ENCODE results near the gene ANK3.

ANK3 gene

DNA sequence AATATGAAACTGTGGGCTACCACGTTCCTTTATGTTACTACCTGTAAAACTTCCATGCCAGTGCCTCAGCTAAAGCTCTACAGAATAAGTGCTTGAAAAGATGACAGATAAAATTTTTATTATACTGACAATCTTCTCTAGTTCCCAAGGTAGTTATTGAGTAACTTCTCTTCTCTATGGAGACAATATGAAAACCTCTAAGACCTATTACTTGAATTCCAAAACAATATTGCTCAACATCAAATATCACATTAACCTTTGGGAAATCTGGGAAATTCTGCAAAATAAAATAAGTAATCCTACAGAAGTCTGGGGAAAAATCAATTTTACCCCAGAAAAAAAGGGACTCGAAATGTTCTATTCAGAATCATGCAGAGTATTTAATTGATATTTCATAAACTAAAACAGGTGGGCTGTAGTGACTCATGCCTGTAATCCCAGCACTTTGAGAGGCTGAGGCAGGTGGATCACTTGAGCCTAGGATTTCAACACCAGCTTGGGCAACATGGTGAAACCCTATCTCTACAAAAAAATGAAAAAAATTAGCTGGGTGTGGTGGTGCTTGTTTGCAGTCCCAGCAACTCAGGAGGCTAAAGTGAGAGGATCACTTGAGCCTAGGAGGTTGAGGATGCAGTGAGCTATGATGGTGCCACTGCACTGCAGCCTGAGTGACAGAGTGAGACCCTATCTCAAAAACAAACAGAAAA, 23.8 kb upstream of the ANK3 start:
- DNase-seq (ENCODE audit: low read depth), result no peak

DNA sequence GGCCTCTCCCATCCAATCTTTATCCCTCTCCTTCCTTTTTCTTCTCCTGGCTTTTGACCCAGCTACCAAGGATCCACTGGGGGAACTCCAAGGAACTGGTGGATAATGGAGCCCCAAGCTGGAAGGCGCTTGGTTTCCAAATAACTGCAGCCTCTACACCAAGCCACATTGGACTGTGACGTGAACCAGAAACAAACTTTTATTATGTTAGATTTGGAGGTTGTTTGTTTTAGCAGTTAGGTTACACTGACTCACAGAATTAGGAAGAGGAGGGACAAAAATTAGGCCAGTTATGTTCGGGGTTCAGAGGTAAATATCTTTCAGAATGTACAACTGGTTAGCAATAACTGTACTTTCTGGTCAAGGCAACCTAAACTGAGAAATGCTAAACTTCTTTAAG, 21.3 kb upstream of the ANK3 start:
- no peak for DNase-seq (ENCODE audit: low read depth)

DNA sequence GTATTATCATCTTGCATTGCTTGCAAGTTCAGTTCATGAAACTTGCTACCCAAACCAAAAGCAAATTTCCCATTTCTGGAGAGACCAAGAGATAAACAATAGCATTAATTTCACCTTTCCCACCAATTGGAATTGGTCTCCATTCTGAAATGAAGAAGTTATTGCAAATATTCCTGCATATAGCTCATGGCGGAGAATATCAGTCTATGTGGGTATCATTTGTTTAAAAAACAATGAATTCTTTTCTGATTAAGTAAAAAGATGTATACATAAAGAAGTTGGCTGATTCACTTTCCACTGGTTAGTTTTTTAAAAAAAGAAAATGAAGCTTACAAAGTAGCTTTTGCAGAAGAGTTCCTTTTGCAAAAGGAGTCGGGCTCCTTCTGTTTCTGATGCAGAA, 19.5 kb upstream of the ANK3 start:
- no peak for DNase-seq (ENCODE audit: low read depth)

DNA sequence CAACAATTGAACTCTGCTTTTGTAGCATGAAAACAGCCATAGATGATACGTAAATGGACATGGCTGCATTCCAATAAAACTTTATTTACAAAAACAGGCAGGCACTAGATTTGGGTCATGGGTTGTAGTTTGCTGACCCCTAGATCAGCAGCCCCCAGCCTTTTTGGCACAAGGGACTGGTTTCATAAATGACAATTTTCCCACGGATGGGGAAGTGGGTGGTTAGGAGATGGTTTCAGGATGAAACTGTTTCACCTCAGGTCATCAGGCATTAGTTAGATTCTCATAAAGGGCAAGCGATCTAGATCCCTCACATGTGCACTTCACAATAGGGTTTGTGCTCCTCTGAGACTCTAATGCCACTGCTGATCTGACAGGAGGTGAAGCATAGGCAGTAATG, 16.5 kb upstream of the ANK3 start:
- no peak for DNase-seq (ENCODE audit: low read depth)

DNA sequence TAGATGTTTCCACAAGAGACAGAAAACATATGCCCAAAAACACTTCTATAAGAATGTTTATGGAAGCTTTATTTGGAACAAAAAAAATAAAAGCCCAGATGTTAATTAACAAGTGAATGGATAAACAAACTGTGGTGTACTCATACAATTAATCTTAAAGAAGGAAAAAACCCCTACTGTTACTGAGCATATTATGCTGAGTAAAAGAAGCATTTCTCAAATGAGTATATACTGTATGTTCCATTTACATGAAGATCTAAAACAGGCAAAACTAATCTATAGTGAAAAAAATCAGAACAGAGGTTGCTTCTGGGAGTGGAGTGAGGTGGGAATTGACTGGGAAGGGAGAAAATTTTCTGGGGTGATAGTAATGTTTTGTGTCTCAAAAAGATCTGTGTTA, 15.5 kb upstream of the ANK3 start:
- DNase-seq (ENCODE audit: low read depth), result no peak

DNA sequence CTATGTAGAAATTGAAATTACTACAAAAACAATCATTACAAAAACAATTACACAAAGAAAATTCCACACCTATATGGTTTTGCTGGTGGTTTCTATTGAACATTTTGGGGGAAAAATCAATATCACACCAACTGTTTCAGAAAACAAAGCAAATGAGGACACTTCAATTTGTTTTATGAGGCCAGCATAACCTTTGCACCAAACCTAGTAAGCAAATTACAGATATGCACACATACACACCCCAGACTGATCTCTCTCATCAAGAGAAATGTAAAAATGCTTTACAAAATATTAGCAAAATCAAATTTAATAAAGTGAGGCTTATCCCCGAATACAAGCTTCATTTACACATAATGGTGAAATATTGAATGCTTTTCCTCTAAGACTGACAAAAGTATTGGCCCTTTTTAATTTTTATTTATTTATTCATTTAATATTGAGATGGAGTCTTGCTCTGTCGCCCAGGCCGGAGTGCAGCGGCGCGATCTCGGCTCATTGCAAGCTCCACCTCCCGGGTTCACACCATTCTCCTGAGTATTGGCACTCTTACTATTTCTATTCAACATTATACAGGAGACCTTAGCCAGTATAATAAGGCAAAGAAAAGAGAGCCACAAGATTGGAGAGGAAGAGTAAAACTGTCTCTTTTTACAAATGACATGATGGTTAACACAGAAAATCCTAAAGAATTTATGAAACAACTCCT, 13.6 kb upstream of the ANK3 start:
- no peak for DNase-seq (ENCODE audit: low read depth)

DNA sequence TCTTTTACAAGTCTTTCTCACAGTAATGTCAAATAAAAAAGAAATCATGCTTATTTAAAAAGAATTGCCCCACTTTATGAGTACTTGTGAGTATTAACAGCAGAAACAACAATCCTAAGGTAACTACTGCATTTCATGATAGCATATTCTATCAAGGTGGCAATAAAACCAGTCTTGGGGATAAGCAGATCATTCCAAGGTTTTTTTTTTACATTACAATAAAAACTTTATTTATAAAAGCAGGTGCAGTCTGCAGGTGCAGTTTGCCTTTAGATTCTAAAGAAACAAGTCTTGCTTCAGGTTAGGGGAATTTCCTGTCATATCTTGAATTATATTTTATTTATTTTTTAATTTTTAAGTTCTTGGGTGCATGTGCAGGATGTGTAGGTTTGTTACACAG, 10.7 kb upstream of the ANK3 start:
- DNase-seq (ENCODE audit: low read depth), result no peak

DNA sequence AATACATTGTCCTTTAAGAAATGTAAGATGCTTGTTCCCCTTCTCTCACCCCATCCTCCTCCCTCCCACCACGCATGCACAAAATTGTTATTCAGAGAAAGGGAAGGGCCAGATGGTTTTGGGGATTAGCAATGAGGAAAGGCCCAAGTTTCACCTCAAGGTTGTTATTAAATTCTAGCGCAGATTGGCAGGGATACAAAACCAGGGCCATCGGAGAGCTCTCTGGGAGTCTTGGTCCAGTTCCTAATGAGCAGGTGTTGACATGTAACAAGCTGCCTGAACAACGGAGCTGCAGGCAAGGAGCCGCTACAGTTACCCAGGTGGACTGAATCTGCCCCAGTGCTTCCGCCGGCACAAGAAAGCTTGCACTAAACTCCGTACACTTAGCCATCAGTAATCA, 9.7 kb upstream of the ANK3 start:
- no peak for DNase-seq (ENCODE audit: low read depth)

DNA sequence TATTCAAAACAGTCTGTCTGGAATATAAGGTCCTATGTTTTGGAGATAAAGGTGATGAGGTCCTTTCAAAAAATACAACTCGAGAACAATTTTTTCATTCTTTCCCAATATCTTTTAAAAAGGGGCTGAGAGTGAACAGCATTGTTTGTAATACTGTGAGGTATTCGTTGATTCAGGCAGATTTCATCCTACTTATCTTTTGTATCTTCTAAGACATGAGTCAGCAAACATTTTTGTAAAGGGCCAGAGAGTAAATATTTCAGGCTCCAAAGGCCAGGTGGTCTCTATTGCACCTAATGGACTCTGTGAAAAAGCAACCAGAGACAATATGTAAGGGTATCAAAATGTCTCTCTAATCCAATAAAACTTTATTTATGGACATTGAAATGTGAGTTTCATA, 8.1 kb upstream of the ANK3 start:
- DNase-seq (ENCODE audit: low read depth), result no peak

DNA sequence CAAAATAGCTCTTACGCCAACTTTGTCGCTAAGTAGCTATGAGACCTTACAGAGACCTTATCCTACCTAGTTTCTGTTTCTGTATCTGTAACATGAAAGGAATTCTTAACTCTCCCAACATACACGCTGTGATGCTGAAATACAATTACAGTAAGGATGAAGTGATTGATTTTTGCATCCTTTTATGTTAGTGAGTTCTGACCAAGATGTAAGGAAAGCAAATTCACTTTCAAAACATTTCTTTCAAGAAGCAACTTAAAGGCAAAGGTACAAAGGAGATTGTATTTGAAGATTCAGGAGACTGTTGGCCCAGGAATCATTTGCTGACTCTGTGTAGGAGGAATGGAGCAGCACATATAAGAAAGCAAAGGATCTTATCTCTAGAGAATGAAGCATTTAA, 7.1 kb upstream of the ANK3 start:
- no peak for DNase-seq (ENCODE audit: low read depth)

DNA sequence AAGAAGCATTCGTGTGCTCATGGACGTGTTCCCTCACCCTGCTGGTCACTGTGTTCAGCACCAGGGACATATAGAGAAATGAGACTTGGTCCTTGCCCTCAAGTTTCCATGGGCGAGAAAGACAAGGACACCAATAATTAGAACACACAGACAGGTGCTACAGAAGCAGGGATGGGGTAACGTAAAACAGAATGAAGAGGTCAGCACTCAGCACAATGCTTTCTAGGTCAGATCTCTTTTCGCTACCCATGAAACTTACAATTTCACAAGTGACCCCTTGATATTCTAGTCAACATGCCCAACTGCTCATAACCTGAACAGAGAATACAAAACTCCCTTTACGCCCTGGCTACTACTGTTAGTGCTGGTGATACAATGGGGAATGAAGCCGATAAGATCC, 6.0 kb upstream of the ANK3 start:
- no peak for DNase-seq (ENCODE audit: low read depth)

DNA sequence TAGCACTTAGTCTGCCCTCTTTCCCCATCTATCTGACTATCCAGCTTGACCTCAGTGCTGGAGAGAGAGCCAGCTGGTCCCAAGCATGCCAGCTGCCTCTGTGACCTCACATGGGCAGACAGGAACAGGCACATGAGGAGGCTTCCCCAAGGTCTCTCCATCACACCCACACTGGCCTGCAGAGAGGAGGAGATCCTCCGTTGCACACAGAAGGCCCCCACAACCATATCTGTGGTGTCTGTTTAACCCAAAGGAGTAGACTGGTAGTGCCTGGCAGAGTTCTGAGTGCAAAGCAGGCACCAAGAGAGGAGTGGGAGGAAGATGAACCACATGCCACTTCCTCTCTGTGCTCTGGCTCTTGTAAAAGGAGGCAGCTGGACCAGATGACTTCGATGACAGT, 4.8 kb upstream of the ANK3 start:
- no peak for DNase-seq (ENCODE audit: low read depth)

DNA sequence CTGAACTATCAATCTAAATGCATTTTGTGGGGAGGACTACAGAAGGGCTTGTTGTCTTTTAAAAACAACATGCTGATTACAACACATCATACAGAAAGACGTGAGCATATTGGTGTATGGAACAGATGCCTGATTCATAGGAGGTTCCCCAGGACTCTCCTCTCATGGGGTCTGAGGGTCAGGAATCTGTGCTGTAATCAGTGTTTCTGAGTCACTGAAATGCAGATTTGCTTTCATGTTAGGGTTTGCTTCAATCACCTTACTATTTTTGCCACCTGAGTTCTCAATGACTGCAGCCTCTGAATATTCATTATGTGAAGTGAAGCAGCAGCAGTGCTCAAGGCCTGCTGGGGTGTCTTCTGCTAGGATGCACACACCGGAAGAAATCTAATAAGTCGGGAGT, 550 bp upstream of the ANK3 start:
- DNase-seq (ENCODE audit: low read depth), result no peak

DNA sequence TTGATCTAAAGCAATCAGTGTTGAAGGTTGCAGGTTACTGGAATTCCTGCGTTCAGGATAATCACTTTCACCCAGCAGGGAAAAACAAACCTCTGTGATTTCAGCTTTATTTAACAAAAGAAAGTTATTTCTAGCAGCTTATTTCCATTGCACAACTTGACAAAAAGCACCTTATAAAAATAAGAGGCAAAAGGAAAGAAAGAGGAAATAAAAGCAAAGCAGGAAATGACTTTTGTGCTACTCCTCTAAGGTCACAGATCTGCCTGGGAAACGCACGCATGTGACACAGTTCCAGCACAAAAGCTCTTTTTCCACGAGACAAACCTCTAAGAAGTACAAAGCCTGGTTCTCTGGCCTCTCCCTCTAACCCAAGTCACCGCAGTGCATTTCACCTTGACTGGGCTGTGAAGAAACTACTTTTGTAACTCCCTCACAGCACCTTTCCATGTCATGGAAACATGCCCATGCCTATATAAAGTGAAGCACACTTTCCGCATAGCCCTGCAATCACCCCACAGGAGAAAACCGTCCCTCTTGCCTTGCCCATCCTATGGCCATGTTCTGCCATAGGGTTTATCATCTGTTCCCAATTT, 870 bp downstream of the ANK3 start:
- no peak for DNase-seq (ENCODE audit: low read depth)

DNA sequence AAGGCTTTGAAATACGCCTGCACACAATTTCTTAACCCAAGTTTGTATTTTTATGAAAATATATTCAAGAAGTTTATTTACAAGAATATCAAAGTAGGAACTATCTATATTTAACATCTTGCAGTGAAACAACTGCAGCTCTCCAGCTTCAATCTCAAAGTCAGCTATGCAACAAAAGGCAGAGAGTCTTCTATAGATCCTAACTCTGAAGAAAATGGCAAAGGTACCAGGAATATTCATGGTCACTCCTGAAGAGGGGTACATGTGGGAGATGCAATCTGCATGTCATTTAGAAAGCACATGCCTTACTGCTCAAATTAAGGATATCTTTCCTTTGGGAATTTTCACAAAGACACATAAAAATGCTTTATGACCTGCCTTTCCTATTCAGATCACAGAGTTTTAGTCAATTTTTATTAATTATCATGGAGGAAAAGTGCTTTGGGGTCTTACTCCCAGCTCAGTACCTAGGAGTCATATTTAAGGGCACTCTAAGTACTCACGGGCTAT, 1.5 kb downstream of the ANK3 start:
- no peak for DNase-seq (ENCODE audit: low read depth)

DNA sequence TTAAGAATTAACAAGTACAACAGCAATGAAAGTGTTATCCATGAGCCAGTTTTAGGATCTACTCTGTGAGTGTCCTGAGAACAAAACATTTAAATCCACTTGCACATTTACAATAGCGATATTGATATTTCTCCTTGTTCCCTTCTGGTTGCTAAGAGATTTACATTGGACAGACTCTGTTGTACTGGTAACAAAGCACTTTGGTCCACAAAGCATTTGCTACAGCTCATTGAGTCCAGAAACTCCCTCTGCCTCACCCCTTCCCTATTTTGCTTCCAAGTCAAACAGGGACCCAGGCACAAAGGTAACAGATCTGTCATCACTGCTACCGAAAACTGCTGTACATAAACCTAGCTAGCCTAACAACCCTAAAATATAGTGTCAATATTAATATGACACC, 2.1 kb downstream of the ANK3 start:
- no peak for DNase-seq (ENCODE audit: low read depth)

DNA sequence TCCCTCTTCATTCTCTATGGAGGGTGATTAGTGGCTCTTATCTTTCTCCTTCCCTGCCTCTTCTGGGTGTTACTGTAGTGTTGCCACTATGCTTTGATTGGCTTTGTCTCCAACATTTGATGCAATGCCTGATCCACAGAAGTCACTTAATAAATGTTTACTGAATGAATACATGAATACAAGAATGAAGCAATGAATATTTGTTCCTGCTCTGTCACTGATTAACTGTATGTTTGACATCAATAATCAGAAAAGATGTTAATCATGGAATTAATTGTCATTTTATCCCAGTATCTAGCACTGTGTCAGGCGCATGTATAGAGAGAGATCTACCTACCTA, 4.3 kb downstream of the ANK3 start:
- DNase-seq (ENCODE audit: low read depth), result no peak

DNA sequence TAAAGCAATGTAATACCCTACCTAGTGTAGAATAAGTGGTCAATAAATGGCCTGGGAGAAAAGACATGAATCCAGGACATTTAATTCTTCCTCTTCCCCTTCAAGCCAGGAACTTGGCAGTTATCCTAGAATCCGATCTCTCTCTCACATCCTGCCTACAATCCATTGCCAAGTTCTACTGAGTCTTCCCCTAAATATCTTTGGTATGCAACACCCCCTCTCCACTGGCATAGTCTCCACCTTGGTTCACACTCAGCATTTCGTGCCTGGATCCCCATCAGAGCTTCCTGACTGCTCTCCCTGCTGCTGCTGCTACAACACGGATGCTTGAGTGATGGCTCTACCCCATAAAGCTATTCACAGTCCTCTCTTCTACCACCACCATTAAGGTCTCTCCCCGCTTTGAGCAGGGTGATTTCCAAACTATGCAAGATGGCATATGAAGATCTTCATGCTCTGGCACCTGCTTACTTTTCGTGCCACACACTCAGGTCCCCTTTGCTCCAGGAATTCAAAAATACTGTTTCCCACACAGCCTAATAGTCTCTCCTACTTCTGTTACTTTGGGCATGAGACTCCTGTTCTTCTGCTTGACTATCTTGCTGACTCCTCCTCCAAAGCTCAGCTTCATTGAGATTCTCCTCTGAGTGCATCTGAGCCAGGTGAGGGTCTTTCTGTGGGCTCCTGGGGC, 4.8 kb downstream of the ANK3 start:
- no peak for DNase-seq (ENCODE audit: low read depth)

DNA sequence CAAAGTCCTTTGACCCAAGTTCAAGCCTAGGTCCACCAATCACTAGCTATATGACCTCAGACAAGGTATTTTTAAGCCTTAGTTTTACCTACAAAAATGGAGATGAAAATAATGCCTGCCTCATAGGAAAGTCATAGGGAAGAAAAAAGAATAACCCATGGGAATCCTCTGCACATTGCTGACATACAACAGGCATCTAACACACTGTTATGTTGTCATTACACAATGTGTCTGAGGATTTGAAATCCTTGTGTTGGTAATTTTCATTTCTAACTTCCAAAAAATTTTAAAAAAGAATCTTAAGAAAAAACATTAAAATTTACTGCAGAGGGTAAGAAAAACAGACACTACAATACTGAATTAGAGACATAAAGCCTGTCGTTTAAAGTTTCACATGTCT, 5.7 kb downstream of the ANK3 start:
- DNase-seq (ENCODE audit: low read depth), result no peak

DNA sequence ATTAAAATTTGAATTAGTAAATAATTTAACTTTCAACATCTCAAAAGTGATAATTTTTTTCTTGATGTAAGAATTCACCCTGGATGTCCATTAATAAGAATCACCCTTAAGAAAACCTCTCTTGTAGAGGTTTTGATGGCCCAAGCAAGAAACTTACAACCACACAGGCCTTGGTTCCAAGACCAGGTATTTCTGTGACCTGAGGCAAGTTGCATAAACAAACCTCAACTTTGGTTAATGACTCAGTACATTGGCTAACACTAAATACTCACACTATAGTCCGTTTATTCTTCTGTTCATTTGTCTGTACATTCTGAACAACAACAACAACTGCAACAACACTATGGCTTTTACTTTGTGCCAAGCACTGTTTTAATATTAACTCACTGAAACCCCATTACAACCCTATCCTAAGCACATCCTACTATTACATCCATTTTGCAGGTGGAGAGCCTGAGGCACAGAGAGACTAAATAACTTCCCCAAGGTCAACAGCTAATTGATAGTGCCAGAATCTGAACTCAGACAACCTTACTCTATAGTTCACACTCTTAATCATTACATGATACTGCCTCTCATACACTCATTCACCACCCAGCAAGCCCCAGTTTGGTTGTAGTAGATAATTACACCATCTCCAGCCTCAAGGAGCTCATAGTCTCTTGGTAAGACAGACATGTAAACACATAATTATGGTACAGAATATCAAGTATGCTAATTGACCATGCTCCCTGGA, 6.6 kb downstream of the ANK3 start:
- DNase-seq (ENCODE audit: low read depth), result no peak

DNA sequence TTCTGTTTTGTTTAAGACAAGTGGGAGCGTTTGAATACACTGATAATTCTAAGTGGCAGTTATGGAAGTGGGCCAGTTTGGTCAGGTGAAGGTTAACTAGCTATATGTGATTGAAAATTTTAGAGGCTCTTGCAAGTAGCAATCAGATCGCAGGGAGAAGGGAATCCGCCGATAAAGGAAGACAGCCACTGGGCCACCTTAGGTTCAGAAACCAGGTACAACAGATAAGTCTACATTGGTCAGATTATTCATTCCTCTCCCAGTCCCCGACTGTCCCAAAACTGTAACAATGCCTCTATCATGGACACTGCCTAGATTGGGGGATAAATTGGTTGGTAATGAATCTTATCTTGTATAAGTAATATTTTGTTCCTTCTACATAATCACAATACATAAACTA, 8.9 kb downstream of the ANK3 start:
- DNase-seq (ENCODE audit: low read depth), result no peak

DNA sequence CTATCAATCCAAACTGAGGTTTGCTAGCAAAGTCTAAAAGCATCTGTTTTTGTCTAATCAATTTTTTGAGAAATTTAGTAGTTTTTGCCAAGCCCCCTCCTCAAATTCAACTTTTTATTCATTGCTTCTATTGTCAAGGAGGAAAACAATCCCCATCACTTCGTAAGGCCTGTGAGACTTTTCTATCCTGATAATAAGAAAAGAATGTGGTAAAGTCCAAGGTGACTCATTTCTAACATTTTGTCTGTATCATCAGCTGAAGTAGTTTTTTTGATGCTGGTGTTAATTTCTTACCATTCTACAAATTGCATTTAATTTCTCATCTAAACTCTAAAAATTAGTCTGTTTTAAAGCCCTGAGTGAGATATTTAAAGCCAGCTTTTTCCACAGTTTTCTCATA, 11.7 kb downstream of the ANK3 start:
- no peak for DNase-seq (ENCODE audit: low read depth)

DNA sequence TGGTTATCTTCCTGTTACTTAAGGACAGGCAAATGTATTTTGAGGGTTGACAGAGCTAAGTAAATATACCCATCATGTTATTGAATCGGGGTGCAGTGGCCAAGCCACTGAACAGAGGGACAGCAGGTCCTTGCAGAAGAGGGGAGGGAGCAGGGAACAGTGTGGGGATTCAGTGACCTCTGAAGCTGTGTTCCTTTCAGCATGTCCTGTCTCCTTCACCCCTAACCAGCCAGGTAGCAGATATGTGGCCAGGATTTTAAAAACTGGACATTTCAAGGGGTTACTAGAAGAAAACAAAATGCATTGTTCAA, 12.7 kb downstream of the ANK3 start:
- no peak for DNase-seq (ENCODE audit: low read depth)

All from stimulated activated CD8-positive, alpha-beta memory T cell treated with anti-CD3 and anti-CD28 coated beads, Interleukin-7, amount 100 ng/mL, for 24 hours (primary cell).